VCaP (cell line): ENCODE measurements around the gene ADGRF1.

Experiments used
- H3K27ac ChIP-seq: fragments of 450-650 bp; 2 replicates; pipeline ENCODE4 v1.5.1; 2017
- CTCF ChIP-seq: fragments of 450-650 bp; conservative IDR thresholded peaks from 2 replicates; pipeline ENCODE4 v1.5.1; 2017; ENCODE audit warnings: mild to moderate bottlenecking, moderate library complexity

ADGRF1 gene

GRCh38 chr6:46990818-46991510 is 51.2 kb downstream of the ADGRF1 start:
- TF ChIP-seq CTCF, result peak; percentile 61
- peak overlapping the region; percentile 75 for H3K27ac ChIP-seq

GRCh38 chr6:46990031-46990644 is 52.0 kb downstream of the ADGRF1 start:
- peak overlapping the region; percentile 75 for H3K27ac ChIP-seq
- no peak for TF ChIP-seq CTCF

- no peak for TF ChIP-seq CTCF
- peak overlapping the region; percentile 75 for H3K27ac ChIP-seq
Observed at GRCh38 chr6:46989398-46989797, 52.7 kb downstream of the ADGRF1 start.

- H3K27ac ChIP-seq, result no peak overlapping the region
- TF ChIP-seq CTCF, result no peak
Observed at GRCh38 chr6:46985943-46986342, 56.2 kb downstream of the ADGRF1 start.

- peak overlapping the region; percentile 89 for H3K27ac ChIP-seq
- no peak for TF ChIP-seq CTCF
Observed at GRCh38 chr6:46983007-46983411, 59.1 kb downstream of the ADGRF1 start.

GRCh38 chr6:46979206-46979605 is 62.9 kb downstream of the ADGRF1 start:
- TF ChIP-seq CTCF, result no peak

GRCh38 chr6:46974786-46975185 is 67.3 kb downstream of the ADGRF1 start:
- no peak for TF ChIP-seq CTCF
- peak overlapping the region; percentile 90 for H3K27ac ChIP-seq

More at GRCh38 chr6:46979206-46979605, 62.9 kb downstream of the ADGRF1 start:
- H3K27ac ChIP-seq, result no peak overlapping the region
